ENCODE results near the gene TSSK2.
A peak's percentile ranks its signal among the peaks of the same experiment; 100 is the strongest.
"Not testable (repeated sequence)": the region's sequence is repeated elsewhere in the genome, so short reads cannot be mapped to it uniquely, and the experiment has no call there.

The TSSK2 gene

GRCh38 chr22:19130959-19131684 is at the start of gene TSSK2:
TSS of gene TSSK2 (plus strand) at chr22:19131308. CDS start at chr22:19131400, 92 bp downstream.
- no peak for DNase-seq
- in situ Hi-C loops (cut with MboI; ENCODE audit: low pct_unique_long_range_greater_than_20kb, low sequenced_read_pairs), result no loop called here

- in situ Hi-C loops (cut with MboI; ENCODE audit: low pct_unique_long_range_greater_than_20kb, low sequenced_read_pairs), result loop anchor here (25.0 kb wide), 1 partner anchor 106 kb away; the partner anchor contains the start of gene SLC25A1
- DNase-seq, result no peak
Measured at GRCh38 chr22:19081351-19081750, 49.8 kb upstream of the TSSK2 start.

- no peak for DNase-seq
- in situ Hi-C loops (cut with MboI; ENCODE audit: low pct_unique_long_range_greater_than_20kb, low sequenced_read_pairs), result loop anchor here (25.0 kb wide), 1 partner anchor 105 kb away; the partner anchor contains the start of gene SLC25A1
Measured at GRCh38 chr22:19082101-19082500, 49.0 kb upstream of the TSSK2 start.

GRCh38 chr22:19082793-19083192 is 48.3 kb upstream of the TSSK2 start:
- DNase-seq, result no peak
- in situ Hi-C loops (cut with MboI; ENCODE audit: low pct_unique_long_range_greater_than_20kb, low sequenced_read_pairs), result loop anchor here (25.0 kb wide), 1 partner anchor 105 kb away; the partner anchor contains the start of gene SLC25A1

GRCh38 chr22:19084126-19084525 is 47.0 kb upstream of the TSSK2 start:
- in situ Hi-C loops (cut with MboI; ENCODE audit: low pct_unique_long_range_greater_than_20kb, low sequenced_read_pairs), result loop anchor here (25.0 kb wide), 1 partner anchor 103 kb away; the partner anchor contains the start of gene SLC25A1
- not testable (repeated sequence) for DNase-seq

GRCh38 chr22:19084586-19084985 is 46.5 kb upstream of the TSSK2 start:
- in situ Hi-C loops (cut with MboI; ENCODE audit: low pct_unique_long_range_greater_than_20kb, low sequenced_read_pairs), result loop anchor here (25.0 kb wide), 1 partner anchor 103 kb away; the partner anchor contains the start of gene SLC25A1
- DNase-seq, result not testable (repeated sequence)

- peak; percentile 37 for DNase-seq
- in situ Hi-C loops (cut with MboI; ENCODE audit: low pct_unique_long_range_greater_than_20kb, low sequenced_read_pairs), result loop anchor here (25.0 kb wide), 1 partner anchor 102 kb away; the partner anchor contains the start of gene SLC25A1
Measured at GRCh38 chr22:19085233-19085718, 45.8 kb upstream of the TSSK2 start.

GRCh38 chr22:19086417-19086816 is 44.7 kb upstream of the TSSK2 start:
- in situ Hi-C loops (cut with MboI; ENCODE audit: low pct_unique_long_range_greater_than_20kb, low sequenced_read_pairs), result loop anchor here (25.0 kb wide), 1 partner anchor 101 kb away; the partner anchor contains the start of gene SLC25A1
- no peak for DNase-seq

GRCh38 chr22:19086896-19087295 is 44.2 kb upstream of the TSSK2 start:
- in situ Hi-C loops (cut with MboI; ENCODE audit: low pct_unique_long_range_greater_than_20kb, low sequenced_read_pairs), result loop anchor here (25.0 kb wide), 1 partner anchor 100 kb away; the partner anchor contains the start of gene SLC25A1
- no peak for DNase-seq

- in situ Hi-C loops (cut with MboI; ENCODE audit: low pct_unique_long_range_greater_than_20kb, low sequenced_read_pairs), result loop anchor here (25.0 kb wide), 1 partner anchor 98 kb away; the partner anchor contains the start of gene SLC25A1
- no peak for DNase-seq
Measured at GRCh38 chr22:19088866-19089595, 42.1 kb upstream of the TSSK2 start.

- in situ Hi-C loops (cut with MboI; ENCODE audit: low pct_unique_long_range_greater_than_20kb, low sequenced_read_pairs), result loop anchor here (25.0 kb wide), 1 partner anchor 97 kb away; the partner anchor contains the start of gene SLC25A1
- no peak for DNase-seq
Measured at GRCh38 chr22:19090183-19090582, 40.9 kb upstream of the TSSK2 start.

GRCh38 chr22:19090586-19091127 is 40.5 kb upstream of the TSSK2 start:
- in situ Hi-C loops (cut with MboI; ENCODE audit: low pct_unique_long_range_greater_than_20kb, low sequenced_read_pairs), result loop anchor here (25.0 kb wide), 1 partner anchor 97 kb away; the partner anchor contains the start of gene SLC25A1
- no peak for DNase-seq

- in situ Hi-C loops (cut with MboI; ENCODE audit: low pct_unique_long_range_greater_than_20kb, low sequenced_read_pairs), result loop anchor here (25.0 kb wide), 1 partner anchor 95 kb away; the partner anchor contains the start of gene SLC25A1
- DNase-seq, result no peak
Measured at GRCh38 chr22:19092725-19093124, 38.4 kb upstream of the TSSK2 start.

- in situ Hi-C loops (cut with MboI; ENCODE audit: low pct_unique_long_range_greater_than_20kb, low sequenced_read_pairs), result loop anchor here (25.0 kb wide), 1 partner anchor 93 kb away; the partner anchor contains the start of gene SLC25A1
- DNase-seq, result no peak
Measured at GRCh38 chr22:19094393-19094997, 36.6 kb upstream of the TSSK2 start.

- no peak for DNase-seq
- in situ Hi-C loops (cut with MboI; ENCODE audit: low pct_unique_long_range_greater_than_20kb, low sequenced_read_pairs), result loop anchor here (25.0 kb wide), 1 partner anchor 91 kb away; the partner anchor contains the start of gene SLC25A1
Measured at GRCh38 chr22:19096555-19096954, 34.6 kb upstream of the TSSK2 start.

GRCh38 chr22:19097518-19097917 is 33.6 kb upstream of the TSSK2 start:
- no peak for DNase-seq
- in situ Hi-C loops (cut with MboI; ENCODE audit: low pct_unique_long_range_greater_than_20kb, low sequenced_read_pairs), result loop anchor here (25.0 kb wide), 1 partner anchor 90 kb away; the partner anchor contains the start of gene SLC25A1

GRCh38 chr22:19098157-19098556 is 33.0 kb upstream of the TSSK2 start:
- in situ Hi-C loops (cut with MboI; ENCODE audit: low pct_unique_long_range_greater_than_20kb, low sequenced_read_pairs), result loop anchor here (25.0 kb wide), 1 partner anchor 89 kb away; the partner anchor contains the start of gene SLC25A1
- DNase-seq, result no peak
